HUES48 (cell line): ENCODE measurements around the gene ARFGEF2.

Experiments
- H3K27ac ChIP-seq: one replicate; pipeline ENCODE4 v1.7.0; 2013; ENCODE audit warnings: low read depth, low read length, inconsistent platforms
- H3K27me3 ChIP-seq: 2 replicates; pipeline ENCODE4 v1.6.1; 2013; ENCODE audit warnings: mild to moderate bottlenecking, low read length; ENCODE audit not compliant: control insufficient read depth, insufficient read depth
- H3K36me3 ChIP-seq: 2 replicates; pipeline ENCODE4 v1.6.1; 2013; ENCODE audit warnings: low read length; ENCODE audit not compliant: control insufficient read depth, insufficient read depth
- H3K4me1 ChIP-seq: 2 replicates; pipeline ENCODE4 v1.6.1; 2013; ENCODE audit warnings: mild to moderate bottlenecking, low read length; ENCODE audit not compliant: control insufficient read depth, insufficient read depth
- H3K4me3 ChIP-seq: 2 replicates; pipeline ENCODE4 v1.5.1; 2013; ENCODE audit warnings: mild to moderate bottlenecking, low read depth, low read length
- H3K9ac ChIP-seq: 2 replicates; pipeline ENCODE4 v1.6.1; 2013; ENCODE audit warnings: mild to moderate bottlenecking, low read depth, low read length, moderate library complexity
- H3K9me3 ChIP-seq: 2 replicates; pipeline ENCODE4 v1.6.1; 2013; ENCODE audit warnings: low read length; ENCODE audit not compliant: control insufficient read depth, insufficient read depth

ARFGEF2 gene

DNA sequence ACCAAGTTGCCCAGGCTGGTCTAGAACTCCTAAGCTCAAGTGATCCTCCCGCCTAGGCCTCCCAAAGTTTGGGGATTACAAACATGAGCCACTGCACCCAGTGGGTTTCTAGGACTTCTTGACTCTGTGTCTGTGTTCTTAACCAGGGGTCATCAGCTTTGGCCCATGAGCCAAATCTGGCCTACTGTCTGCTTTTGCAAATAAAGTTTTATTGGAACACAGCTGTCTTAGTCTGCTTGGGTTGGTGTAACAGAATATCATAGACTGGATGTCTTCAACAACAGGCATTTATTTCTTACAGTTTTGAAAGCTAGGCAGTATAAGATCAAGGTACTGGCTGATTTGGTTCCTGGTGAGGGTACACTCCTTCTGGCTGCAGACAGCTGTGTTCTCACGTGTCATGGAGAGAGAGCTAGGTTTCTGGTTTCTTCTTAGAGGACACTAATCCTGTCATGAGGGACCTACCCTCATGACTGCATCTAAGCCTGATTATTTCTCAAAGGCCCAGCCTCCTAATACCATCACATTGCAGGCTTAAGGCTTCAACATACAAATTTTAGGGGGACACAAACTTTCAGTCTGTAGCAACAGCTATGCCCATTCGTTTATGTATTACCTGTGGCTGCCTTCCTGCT is 23.3 kb downstream of the ARFGEF2 start:
- no peak overlapping the region for H3K9ac ChIP-seq
- peaks cover 54% of the 10 kb centered on the region for H3K36me3 ChIP-seq
- H3K4me3 ChIP-seq = no peak overlapping the region
- no peaks in the 10 kb centered on the region for H3K4me1 ChIP-seq
- H3K27ac ChIP-seq = no peak overlapping the region
- no peaks in the 10 kb centered on the region for H3K27me3 ChIP-seq
- H3K9me3 ChIP-seq = no peaks in the 10 kb centered on the region

DNA sequence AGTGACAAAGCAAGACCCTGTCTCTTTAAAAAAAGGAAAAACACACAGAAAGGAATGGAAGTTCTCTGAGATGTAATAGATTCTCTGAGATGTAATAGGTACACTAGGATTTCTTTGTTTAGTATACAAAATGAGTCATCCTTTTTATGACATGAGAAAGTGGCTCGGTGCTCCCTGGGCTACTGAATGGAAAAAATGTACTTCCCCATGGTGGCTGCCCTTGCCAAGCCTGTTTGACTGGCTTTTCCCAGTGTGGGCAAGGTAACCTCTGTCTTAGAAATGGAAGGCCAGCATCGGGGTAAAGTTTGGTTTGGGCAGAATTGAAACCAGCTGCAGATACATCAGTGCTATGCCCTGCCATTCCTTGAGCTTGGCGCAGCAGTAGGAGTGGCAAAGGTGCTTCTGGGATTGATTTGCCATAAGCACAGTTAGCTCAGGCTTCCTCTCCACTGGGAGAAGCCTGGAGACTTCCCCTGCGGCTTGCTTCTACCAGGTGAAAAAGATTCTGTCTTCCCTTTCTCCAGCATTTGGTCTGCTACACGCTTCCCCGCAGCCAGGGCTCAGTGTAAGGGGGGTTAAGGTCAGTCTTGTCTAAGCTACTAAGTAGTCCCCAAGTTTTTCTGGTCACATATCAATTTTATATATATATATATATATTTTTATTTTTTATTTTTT is 24.5 kb downstream of the ARFGEF2 start:
- no peaks in the 10 kb centered on the region for H3K4me1 ChIP-seq
- H3K27me3 ChIP-seq = no peaks in the 10 kb centered on the region
- H3K27ac ChIP-seq = no peak overlapping the region
- H3K36me3 ChIP-seq = peaks cover 57% of the 10 kb centered on the region
- H3K4me3 ChIP-seq = no peak overlapping the region
- no peaks in the 10 kb centered on the region for H3K9me3 ChIP-seq
- H3K9ac ChIP-seq = no peak overlapping the region

DNA sequence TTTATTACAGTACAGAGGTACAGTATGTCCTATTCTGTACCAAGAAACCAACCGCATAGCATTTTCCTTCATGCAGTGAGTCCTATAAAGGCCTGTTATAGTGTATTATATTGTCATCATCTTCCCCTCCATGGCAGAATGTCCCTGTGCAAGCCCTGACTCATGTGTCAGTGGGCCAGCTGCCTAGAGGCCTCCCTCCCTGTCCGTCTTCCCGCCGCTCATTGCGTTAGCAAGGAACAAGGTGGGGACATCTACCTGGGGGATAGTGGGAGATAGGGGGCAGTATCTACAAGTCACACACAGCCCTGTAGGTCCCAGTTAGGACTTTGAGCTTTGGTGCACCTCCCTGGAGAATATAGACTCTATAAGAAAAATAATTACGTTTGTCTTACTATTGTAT is 27.1 kb downstream of the ARFGEF2 start:
- Histone ChIP-seq H3K9ac (no peak overlapping the region), H3K27ac (no peak overlapping the region), H3K36me3 (peaks cover 58% of the 10 kb centered on the region), H3K9me3 (no peaks in the 10 kb centered on the region), H3K27me3 (no peaks in the 10 kb centered on the region), H3K4me3 (no peak overlapping the region), H3K4me1 (no peaks in the 10 kb centered on the region)

DNA sequence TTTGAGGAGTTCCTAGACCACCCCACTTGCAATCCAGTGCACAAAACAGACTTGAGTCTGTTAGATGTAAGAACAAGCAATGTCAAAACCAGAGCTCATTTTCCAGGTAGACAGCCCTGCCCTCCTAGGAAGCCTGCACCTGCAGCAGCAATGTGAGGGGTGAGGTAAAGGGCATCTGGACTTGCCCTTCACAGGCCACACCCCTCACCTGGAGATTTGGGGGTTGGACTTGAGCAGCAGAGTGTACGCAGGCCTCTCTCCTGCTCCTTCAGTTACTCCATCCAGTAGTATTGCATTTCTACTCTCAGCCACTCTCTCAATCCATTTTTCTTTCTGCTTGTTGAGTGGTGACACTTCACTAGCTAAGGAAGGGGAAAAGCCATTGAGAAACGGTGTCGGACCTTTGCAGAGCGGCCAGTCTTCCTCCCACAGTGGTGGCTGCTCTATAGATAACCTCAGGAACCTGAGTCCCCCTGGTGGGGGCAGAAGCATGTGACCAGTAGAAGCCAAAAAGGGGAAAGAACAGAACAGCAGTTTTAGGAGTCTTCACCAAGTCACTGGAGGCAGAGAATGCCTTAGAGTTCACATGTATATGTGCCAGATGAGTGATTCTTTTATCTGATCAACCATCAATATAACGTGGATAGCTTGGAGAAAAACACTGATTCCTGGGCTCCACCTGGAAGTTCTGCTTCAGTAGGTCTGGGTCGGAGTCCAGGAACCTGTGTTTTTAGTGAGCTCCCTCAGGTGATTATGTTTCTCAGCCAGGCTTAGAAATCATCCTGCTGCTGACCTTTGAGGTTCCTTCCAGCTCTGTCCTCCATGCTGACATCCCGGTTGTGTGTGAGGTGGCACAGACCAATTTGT is 28.0 kb downstream of the ARFGEF2 start:
- Histone ChIP-seq H3K4me1 (no peaks in the 10 kb centered on the region), H3K9ac (no peak overlapping the region), H3K27ac (no peak overlapping the region), H3K4me3 (no peak overlapping the region), H3K27me3 (no peaks in the 10 kb centered on the region), H3K36me3 (peaks cover 60% of the 10 kb centered on the region), H3K9me3 (no peaks in the 10 kb centered on the region)

DNA sequence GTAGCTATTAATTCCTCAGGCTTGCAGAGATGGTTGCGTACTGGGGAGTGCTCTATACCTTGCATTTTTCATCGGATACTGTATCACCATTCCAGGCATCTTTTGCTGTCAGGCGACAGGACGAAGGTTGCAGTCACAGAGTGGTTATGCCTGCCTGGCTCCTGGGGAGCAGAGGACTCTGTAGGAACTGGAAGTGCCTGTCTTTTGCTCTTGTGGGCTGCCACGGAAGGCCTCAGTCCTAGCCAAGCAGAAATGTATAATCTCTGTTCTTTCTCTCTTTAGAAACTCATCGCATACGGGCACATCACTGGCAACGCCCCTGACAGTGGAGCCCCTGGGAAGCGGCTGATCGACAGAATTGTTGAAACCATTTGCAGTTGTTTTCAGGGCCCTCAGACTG is 29.5 kb downstream of the ARFGEF2 start:
- Histone ChIP-seq H3K36me3 (peaks cover 66% of the 10 kb centered on the region), H3K4me3 (no peak overlapping the region), H3K4me1 (no peaks in the 10 kb centered on the region), H3K27ac (no peak overlapping the region), H3K9me3 (no peaks in the 10 kb centered on the region), H3K27me3 (no peaks in the 10 kb centered on the region), H3K9ac (no peak overlapping the region)

DNA sequence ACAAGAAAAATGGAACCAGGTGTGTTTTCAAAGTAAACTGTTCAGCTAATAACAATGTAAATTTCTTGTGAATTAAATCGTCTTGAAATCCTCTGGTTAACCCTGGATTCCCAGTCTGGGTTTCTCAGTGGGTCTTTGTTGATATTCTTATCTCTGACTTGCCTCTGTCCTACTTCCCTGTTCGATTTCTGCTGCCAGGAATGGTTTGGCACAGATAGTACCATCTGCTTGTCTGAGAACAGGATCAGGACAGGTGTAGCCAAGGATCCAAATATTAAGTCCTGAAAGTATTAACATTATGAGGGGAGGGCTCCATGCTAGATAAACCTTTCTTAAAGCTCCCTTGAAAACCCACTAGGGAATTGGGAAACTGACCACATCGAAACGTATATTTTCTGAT is 30.1 kb downstream of the ARFGEF2 start:
- Histone ChIP-seq H3K9ac (no peak overlapping the region), H3K4me3 (no peak overlapping the region), H3K27me3 (no peaks in the 10 kb centered on the region), H3K9me3 (no peaks in the 10 kb centered on the region), H3K36me3 (peaks cover 69% of the 10 kb centered on the region), H3K27ac (no peak overlapping the region), H3K4me1 (no peaks in the 10 kb centered on the region)

DNA sequence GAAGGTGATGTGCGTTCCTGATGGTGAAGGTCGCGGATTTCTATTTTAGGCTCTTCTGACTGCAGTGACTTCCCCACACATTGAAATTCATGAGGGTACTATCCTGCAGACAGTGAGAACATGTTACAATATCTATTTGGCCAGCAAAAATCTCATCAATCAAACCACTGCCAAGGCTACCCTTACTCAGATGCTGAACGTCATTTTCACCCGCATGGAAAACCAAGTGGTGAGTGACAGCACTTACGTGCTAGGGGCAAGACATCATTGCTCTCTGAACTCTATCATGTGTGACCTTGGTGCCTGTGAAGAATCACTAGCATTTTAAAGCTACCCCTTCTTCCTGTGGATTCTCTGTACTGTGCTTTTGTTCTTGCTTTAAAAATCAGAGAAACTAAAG is 31.1 kb downstream of the ARFGEF2 start:
- Histone ChIP-seq H3K27me3 (no peaks in the 10 kb centered on the region), H3K9ac (no peak overlapping the region), H3K36me3 (peaks cover 79% of the 10 kb centered on the region), H3K27ac (no peak overlapping the region), H3K4me3 (no peak overlapping the region), H3K9me3 (no peaks in the 10 kb centered on the region), H3K4me1 (no peaks in the 10 kb centered on the region)

DNA sequence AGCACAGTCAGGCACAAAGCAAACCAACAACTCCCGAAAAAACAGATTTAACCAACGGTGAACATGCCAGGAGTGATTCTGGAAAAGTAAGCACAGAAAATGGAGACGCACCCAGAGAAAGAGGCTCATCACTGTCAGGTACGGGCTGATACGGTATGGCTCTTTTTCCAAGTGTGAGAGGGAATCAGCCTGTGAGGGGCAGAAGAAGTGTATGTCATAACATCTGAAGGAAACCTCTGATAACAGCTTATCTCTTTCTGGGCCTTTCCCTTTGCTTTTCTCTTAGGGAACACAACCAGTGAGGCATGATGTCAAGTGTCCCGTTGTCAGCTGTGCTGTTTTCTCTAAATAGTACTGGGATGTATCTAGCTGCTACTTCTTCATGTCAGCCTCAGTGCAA is 32.1 kb downstream of the ARFGEF2 start:
- H3K27me3 ChIP-seq = no peaks in the 10 kb centered on the region
- no peak overlapping the region for H3K9ac ChIP-seq
- no peak overlapping the region for H3K4me3 ChIP-seq
- peaks cover 79% of the 10 kb centered on the region for H3K36me3 ChIP-seq
- H3K4me1 ChIP-seq = no peaks in the 10 kb centered on the region
- H3K9me3 ChIP-seq = no peaks in the 10 kb centered on the region
- H3K27ac ChIP-seq = no peak overlapping the region

DNA sequence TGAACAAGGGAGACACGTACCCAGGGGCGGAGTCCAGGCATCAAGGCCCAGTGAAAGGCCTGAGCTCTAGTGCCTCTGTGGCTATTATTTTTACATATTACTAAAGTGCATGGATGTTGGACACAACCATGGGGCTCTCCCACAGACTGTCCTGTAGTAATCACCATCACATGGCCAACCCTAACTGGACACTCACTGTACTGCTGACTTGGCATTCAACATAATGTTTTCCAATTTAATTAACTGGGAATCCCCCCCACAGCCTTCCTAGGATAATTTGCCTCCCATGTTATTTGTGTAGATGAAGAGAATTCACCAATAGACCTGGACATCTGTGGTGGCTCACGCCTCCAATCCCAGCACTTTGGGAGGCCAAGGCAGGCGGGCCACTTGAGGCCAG is 34.5 kb downstream of the ARFGEF2 start:
- no peaks in the 10 kb centered on the region for H3K4me1 ChIP-seq
- H3K9me3 ChIP-seq = no peaks in the 10 kb centered on the region
- no peak overlapping the region for H3K9ac ChIP-seq
- peaks cover 78% of the 10 kb centered on the region for H3K36me3 ChIP-seq
- no peak overlapping the region for H3K27ac ChIP-seq
- H3K4me3 ChIP-seq = no peak overlapping the region
- H3K27me3 ChIP-seq = no peaks in the 10 kb centered on the region

DNA sequence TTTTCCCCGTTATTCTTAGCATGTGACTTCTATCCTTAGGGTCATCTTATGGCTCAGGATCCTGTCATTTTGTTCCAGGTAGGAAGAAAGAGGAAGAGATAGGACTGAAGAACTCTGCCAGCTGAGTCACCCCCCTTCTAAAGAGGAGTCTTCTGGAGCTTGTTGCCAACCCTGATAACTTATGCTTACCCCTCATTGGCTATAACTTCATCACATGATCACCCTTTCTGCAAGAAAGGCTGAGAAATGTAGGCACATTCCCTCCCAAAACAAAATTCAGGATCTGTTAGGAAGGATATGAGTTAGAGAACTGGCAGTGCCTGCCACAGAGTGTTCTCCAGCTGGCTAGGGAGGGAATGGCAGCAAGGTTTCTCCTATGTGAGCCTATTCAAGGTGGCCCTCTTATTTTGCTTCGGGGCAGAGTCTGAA is 35.6 kb downstream of the ARFGEF2 start:
- H3K27ac ChIP-seq = no peak overlapping the region
- peaks cover 69% of the 10 kb centered on the region for H3K36me3 ChIP-seq

DNA sequence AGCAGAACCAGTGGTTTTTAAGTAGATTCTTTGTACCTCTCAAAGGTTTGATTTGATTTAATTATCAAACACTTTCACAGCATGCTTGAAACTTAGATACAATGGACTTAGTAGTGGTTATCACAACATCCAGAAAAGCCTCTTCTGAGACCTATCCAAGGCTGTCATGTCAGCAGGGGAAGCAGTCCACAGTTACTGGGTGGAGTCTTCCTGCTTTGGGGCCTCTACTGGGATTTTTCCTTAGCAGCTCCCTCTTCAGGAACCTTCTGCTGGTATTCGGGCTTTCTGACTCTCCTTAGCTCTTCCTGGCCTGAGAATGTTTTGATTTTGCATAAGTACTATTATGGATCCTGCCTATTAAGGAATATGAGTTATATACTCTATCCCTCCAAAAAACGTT is 36.0 kb downstream of the ARFGEF2 start:
- no peak overlapping the region for H3K4me3 ChIP-seq
- H3K9ac ChIP-seq = no peak overlapping the region
- no peak overlapping the region for H3K27ac ChIP-seq
- H3K36me3 ChIP-seq = peaks cover 68% of the 10 kb centered on the region
- H3K27me3 ChIP-seq = no peaks in the 10 kb centered on the region
- H3K4me1 ChIP-seq = no peaks in the 10 kb centered on the region
- no peaks in the 10 kb centered on the region for H3K9me3 ChIP-seq

More for the DNA sequence above, 35.6 kb downstream of the ARFGEF2 start:
- Histone ChIP-seq H3K9ac (no peak overlapping the region), H3K9me3 (no peaks in the 10 kb centered on the region), H3K4me1 (no peaks in the 10 kb centered on the region), H3K4me3 (no peak overlapping the region), H3K27me3 (no peaks in the 10 kb centered on the region)
